Measurements from ENCODE around the gene APOD. TPM values are rescaled to one million over a fixed set of nuclear protein-coding genes. Genes with fewer than 3 reads are reported as not detected.
A peak's percentile ranks its signal among the peaks of the same experiment; 100 is the strongest.

APOD gene
- total and polyA plus RNA-seq, 4 donors: 4.7 to 85.8 (median 21.3) TPM

- H3K9ac ChIP-seq (ENCODE audit: insufficient read depth in 1 of 2, low read length in 2 of 2): peak within 1 kb of the TSS; percentile 90
- WGBS, 2 donors: 0% methylated on average over 82 to 95 of the region's 95 CpGs
- H3K9me3 ChIP-seq (ENCODE audit: control insufficient read depth in 4 of 4, insufficient read depth in 3 of 4, low read length in 3 of 4): no peaks in the 10 kb centered on the region
- H3K36me3 ChIP-seq (ENCODE audit: control insufficient read depth in 4 of 4, insufficient read depth in 4 of 4, low read length in 4 of 4): peaks cover 0 to 2% (median 0%) of the 10 kb centered on the region in 4 donors
- DNase-seq (peak; percentile 94 to 95 (median 95)), ATAC-seq (ENCODE audit: insufficient read depth, low FRiP score) (peak; percentile 95)
- H3K4me3 ChIP-seq: peak within 1 kb of the TSS; percentile 90
- H3K4me1 ChIP-seq (ENCODE audit: control insufficient read depth in 5 of 5, insufficient read depth in 5 of 5, low read length in 5 of 5): peaks cover 9 to 31% (median 13%) of the 10 kb centered on the region in 5 donors
- no peak for TF ChIP-seq CTCF (IDR thresholded peaks at IDR 0.05; ENCODE audit: control extremely low read depth, extremely low read depth)
- peak within 1 kb of the TSS; percentile 74 to 99 for H3K27ac ChIP-seq (ENCODE audit: low read depth in 1 of 2, low read length in 1 of 2)
- H3K27me3 ChIP-seq (ENCODE audit: control insufficient read depth in 3 of 3, insufficient read depth in 3 of 3, low read length in 2 of 3): no peaks in the 10 kb centered on the region
These were observed 40.8 kb downstream of the APOD start, which contains the start of gene PPP1R2 for GRCh38 chr3:195542698-195543499. PPP1R2 (minus strand) TSS chr3:195543325; CDS start chr3:195543025, 300 bp downstream.

GRCh38 chr3:195542316-195542697 lies 41.4 kb downstream of the APOD start:
- Histone ChIP-seq H3K4me1 (ENCODE audit: control insufficient read depth in 5 of 5, insufficient read depth in 5 of 5, low read length in 5 of 5) (peaks cover 9 to 31% (median 13%) of the 10 kb centered on the region in 5 donors), H3K36me3 (ENCODE audit: control insufficient read depth in 4 of 4, insufficient read depth in 4 of 4, low read length in 4 of 4) (peaks cover 0 to 2% (median 0%) of the 10 kb centered on the region in 4 donors), H3K27me3 (ENCODE audit: control insufficient read depth in 3 of 3, insufficient read depth in 3 of 3, low read length in 2 of 3) (no peaks in the 10 kb centered on the region), H3K4me3 (peak overlapping the region; percentile 90), H3K27ac (ENCODE audit: low read depth in 1 of 2, low read length in 1 of 2) (peak overlapping the region in 1 of 2 donors; percentile 99), H3K9ac (ENCODE audit: insufficient read depth in 1 of 2, low read length in 2 of 2) (peak overlapping the region; percentile 90), H3K9me3 (ENCODE audit: control insufficient read depth in 4 of 4, insufficient read depth in 3 of 4, low read length in 3 of 4) (no peaks in the 10 kb centered on the region)
- DNase-seq: peak in 2 of 3 donors; percentile 28 to 72
- WGBS, 2 donors: 0 to 1% methylated on average over 5 of the region's 5 CpGs
- ATAC-seq (ENCODE audit: insufficient read depth, low FRiP score): no peak
- no peak for TF ChIP-seq CTCF (IDR thresholded peaks at IDR 0.05; ENCODE audit: control extremely low read depth, extremely low read depth)

- ATAC-seq (ENCODE audit: insufficient read depth, low FRiP score) (no peak), DNase-seq (no peak)
- 43 to 44% methylated on average over 6 of the region's 6 CpGs for WGBS, 2 donors
- no peaks in the 10 kb centered on the region for H3K27me3 ChIP-seq (ENCODE audit: control insufficient read depth in 3 of 3, insufficient read depth in 3 of 3, low read length in 2 of 3)
- no peak for TF ChIP-seq CTCF (IDR thresholded peaks at IDR 0.05; ENCODE audit: control extremely low read depth, extremely low read depth)
- H3K36me3 ChIP-seq (ENCODE audit: control insufficient read depth in 4 of 4, insufficient read depth in 4 of 4, low read length in 4 of 4): peaks cover 0 to 2% (median 0%) of the 10 kb centered on the region in 4 donors
- peaks cover 9 to 27% (median 13%) of the 10 kb centered on the region in 5 donors for H3K4me1 ChIP-seq (ENCODE audit: control insufficient read depth in 5 of 5, insufficient read depth in 5 of 5, low read length in 5 of 5)
- no peak overlapping the region for H3K4me3 ChIP-seq
- H3K27ac ChIP-seq (ENCODE audit: low read depth in 1 of 2, low read length in 1 of 2): no peak overlapping the region
- no peak overlapping the region for H3K9ac ChIP-seq (ENCODE audit: insufficient read depth in 1 of 2, low read length in 2 of 2)
- H3K9me3 ChIP-seq (ENCODE audit: control insufficient read depth in 4 of 4, insufficient read depth in 3 of 4, low read length in 3 of 4): no peaks in the 10 kb centered on the region
These were observed 43.2 kb downstream of the APOD start for GRCh38 chr3:195540511-195540910.
